ENCODE data around the gene ZNF622.
"Not testable (repeated sequence)": the region's sequence is repeated elsewhere in the genome, so short reads cannot be mapped to it uniquely, and the experiment has no call there.

ZNF622 gene

GRCh38 chr5:16480821-16481538, 15.4 kb upstream of the ZNF622 start:
- in situ Hi-C loops (cut with HindIII; ENCODE audit: low sequenced_read_pairs), result no loop called here

DNA sequence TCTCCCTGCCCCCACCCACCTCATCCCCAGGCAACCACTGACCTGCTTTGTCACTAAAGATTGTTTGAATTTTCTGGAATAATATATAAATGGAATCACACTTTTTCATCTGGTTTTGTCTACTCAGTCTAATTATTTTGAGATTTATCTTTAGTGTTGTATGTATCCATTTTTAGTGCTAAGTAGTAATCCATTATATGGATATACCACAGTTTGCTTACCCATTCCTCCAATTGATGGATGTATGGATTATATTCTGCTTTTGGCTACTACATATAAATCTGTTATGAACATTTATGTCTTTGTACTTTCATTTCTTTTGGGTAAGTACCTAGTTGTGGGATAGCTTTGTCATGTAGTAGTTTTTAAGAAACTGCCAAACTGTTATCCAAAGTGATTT, 14.5 kb upstream of the ZNF622 start:
- in situ Hi-C loops (cut with HindIII; ENCODE audit: low sequenced_read_pairs), result no loop called here

- in situ Hi-C loops (cut with HindIII; ENCODE audit: low sequenced_read_pairs), result no loop called here
Observed at GRCh38 chr5:16477541-16477940, 11.9 kb upstream of the ZNF622 start.

DNA sequence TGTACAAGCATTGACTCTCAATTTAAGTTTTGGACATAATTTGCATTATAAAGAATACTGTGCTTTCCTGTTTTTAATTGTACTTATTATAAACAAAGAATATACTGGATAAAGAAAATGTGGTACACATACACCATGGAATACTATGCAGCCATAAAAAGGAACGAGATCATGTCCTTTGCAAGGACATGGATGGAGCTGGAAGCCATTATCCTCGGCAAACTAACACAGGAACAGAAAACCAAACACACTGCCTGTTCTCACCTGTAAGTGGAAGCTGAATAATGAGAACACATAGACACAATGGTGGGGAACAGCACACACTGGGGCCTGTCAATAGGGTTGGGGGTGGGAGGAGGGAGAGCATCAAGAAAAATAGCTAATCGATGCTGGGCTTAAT, 10.8 kb upstream of the ZNF622 start:
- in situ Hi-C loops (cut with HindIII; ENCODE audit: low sequenced_read_pairs), result not testable (repeated sequence)

DNA sequence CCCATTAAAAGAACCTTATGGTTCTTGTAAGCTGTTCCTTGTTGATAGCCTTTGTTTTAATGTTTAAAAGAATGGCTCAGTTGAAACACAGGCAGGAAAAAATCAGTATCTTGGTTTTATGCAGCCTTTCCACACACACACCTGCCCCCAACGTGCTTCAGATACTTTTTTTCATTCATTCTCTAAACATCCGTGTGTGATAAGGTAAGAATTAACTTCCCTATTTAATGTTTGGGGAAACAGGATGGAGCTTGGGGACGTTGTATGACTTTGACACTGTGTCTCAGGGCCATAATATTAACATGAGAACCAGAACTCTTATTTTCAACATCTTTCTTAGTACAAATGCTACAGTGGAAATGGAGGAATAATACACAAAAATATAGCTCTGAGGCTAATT, 5.8 kb upstream of the ZNF622 start:
- in situ Hi-C loops (cut with HindIII; ENCODE audit: low sequenced_read_pairs), result loop anchor here (25.0 kb wide), 1 partner anchor 716 kb away; no protein-coding TSS in a partner anchor

- in situ Hi-C loops (cut with HindIII; ENCODE audit: low sequenced_read_pairs), result loop anchor here (25.0 kb wide), 1 partner anchor 720 kb away; no protein-coding TSS in a partner anchor
Observed at GRCh38 chr5:16467363-16468219, 2.0 kb upstream of the ZNF622 start.

- in situ Hi-C loops (cut with HindIII; ENCODE audit: low sequenced_read_pairs), result loop anchor here (25.0 kb wide), 1 partner anchor 722 kb away; no protein-coding TSS in a partner anchor
Observed at GRCh38 chr5:16464664-16465543, 696 bp downstream of the ZNF622 start.

DNA sequence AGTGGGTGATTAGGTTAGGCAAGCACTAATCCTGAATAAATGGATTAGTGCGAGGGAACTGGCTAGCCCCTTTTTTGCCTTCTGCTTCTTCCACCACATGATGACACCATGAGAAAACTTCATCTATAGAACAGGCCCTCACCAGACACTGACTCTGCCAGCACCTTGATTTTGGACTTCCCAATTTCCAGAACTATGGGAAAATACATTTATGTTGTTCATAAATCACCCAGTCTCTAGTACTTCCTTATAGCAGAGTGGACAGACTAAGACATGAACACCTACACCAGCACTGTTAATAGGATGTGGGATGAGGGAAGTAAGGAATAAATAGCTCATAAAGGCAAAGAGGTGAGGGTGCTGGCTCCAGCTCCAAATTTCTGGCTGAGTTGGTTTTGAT, 1.4 kb downstream of the ZNF622 start:
- in situ Hi-C loops (cut with HindIII; ENCODE audit: low sequenced_read_pairs), result loop anchor here (25.0 kb wide), 1 partner anchor 723 kb away; no protein-coding TSS in a partner anchor

- in situ Hi-C loops (cut with HindIII; ENCODE audit: low sequenced_read_pairs), result loop anchor here (25.0 kb wide), 1 partner anchor 726 kb away; no protein-coding TSS in a partner anchor
Observed at GRCh38 chr5:16461782-16462181, 3.8 kb downstream of the ZNF622 start.

- in situ Hi-C loops (cut with HindIII; ENCODE audit: low sequenced_read_pairs), result loop anchor here (25.0 kb wide), 1 partner anchor 726 kb away; no protein-coding TSS in a partner anchor
Observed at GRCh38 chr5:16461026-16461425, 4.6 kb downstream of the ZNF622 start.

DNA sequence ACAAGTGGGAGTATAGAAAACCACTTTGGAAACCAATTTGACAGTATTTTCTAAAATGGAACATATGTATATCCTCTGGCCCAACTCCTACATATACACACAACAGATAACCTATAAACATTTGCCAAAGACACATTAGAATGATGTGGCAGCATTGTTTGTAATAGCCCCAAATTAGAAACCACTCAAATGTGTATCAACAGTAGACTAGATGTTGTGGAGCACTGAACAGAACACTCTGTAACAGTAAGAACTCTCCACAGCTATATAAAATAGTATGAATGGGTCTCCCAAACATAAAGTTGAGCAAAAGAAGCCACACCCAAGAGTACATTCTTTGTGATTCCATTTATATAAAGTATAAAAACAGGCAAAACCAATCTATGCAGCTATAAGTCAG, 6.1 kb downstream of the ZNF622 start:
- in situ Hi-C loops (cut with HindIII; ENCODE audit: low sequenced_read_pairs), result loop anchor here (10.0 to 25.0 kb wide), 2 partner anchors 55 to 728 kb away; no protein-coding TSS in a partner anchor

DNA sequence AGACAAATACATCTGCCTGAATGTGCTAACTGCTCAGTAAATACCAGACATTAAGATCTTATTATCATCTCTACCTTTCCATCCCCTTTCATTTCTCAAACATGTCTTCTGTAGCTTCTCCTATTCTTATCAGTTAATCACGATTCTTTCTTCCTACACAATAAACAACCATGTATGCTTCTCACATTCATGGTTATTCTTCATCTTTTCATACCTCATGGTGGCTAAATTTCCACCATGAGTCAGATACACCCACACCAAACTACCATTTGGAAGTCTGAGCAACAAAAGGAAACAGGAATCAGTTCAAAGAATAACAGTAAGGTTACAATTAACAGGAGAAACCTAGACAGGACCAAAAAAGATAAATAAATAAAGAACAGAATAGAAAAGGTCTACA, 7.7 kb downstream of the ZNF622 start:
- in situ Hi-C loops (cut with HindIII; ENCODE audit: low sequenced_read_pairs), result loop anchor here (10.0 to 25.0 kb wide), 2 partner anchors 53 to 729 kb away; no protein-coding TSS in a partner anchor

DNA sequence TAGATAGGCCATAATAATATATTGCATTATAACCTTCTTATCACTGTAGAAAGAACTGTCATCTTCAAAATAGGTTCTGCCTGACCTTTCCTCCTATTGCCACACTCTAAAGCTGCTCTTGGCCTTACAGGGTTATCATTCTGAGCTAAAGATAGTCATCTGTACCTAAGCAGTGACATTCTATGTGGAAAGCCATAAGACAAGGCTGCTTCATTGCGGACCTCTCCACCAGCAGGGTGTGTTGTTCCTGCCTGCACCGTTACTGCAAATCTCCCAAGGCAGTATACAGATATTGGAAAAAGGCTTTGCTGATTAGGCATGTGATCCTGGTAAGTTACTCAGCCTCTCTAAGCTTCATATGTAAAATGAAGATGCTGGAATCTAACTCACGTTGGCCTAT, 8.1 kb downstream of the ZNF622 start:
- in situ Hi-C loops (cut with HindIII; ENCODE audit: low sequenced_read_pairs), result loop anchor here (10.0 to 25.0 kb wide), 2 partner anchors 53 to 730 kb away; no protein-coding TSS in a partner anchor

DNA sequence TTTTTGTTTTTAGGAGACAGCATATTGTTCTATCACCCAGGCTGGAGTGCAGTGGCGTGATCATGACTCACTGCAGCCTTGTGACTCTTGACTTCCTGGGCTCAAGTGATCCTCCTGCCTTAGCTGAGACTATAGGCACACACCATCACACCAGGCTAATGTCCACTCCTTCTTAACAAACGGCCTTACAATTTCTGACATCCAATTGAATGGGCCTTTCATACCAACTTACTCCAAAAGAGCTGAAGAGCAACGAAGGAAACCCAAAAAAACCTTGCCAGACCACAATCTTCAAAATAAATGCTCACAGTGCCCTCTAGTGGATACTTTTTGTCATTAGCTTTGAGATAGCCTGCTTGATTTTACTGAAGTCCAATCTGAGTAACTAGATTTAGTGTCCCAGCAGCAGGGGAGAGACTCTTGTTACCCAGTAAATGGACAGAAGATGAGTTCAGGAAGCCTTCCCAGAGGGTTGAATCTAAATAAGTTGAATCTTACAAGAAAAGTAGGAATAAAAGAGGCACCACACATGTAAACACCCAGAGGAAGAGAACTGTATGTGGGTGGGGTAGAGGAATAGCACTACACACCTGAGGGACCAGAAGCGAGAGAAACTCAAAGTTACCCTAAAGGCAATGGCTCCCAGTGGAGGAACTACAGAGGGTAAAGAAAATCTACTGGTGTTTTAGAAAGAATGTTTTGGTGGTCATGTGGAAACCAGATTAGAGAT, 9.3 kb downstream of the ZNF622 start:
- in situ Hi-C loops (cut with HindIII; ENCODE audit: low sequenced_read_pairs), result loop anchor here (10.0 to 25.0 kb wide), 2 partner anchors 51 to 731 kb away; no protein-coding TSS in a partner anchor

GRCh38 chr5:16455668-16456067, 9.9 kb downstream of the ZNF622 start:
- in situ Hi-C loops (cut with HindIII; ENCODE audit: low sequenced_read_pairs), result loop anchor here (10.0 to 25.0 kb wide), 2 partner anchors 51 to 732 kb away; no protein-coding TSS in a partner anchor

DNA sequence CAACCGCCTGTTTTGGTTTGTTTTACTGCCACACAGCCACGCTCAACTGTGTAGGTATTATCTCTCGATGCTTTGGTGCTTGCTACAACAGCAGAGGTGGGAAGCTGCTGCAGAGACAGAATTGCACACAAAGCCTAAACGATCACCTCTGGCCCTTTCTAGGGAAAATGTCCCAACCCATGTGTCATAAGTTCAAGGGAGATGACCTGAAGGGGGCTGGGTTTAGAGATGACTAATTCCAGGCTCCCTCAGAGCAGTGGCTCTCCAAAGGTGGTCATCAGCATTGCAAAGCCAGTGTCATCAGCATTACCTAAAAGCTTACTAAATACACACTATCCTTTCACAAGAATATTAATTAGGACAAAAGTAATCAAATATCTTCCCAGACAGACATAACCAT, 10.9 kb downstream of the ZNF622 start:
- in situ Hi-C loops (cut with HindIII; ENCODE audit: low sequenced_read_pairs), result loop anchor here (10.0 to 25.0 kb wide), 2 partner anchors 50 to 733 kb away; no protein-coding TSS in a partner anchor

- in situ Hi-C loops (cut with HindIII; ENCODE audit: low sequenced_read_pairs), result loop anchor here (10.0 to 25.0 kb wide), 2 partner anchors 49 to 734 kb away; no protein-coding TSS in a partner anchor
Observed at GRCh38 chr5:16453609-16454008, 12.0 kb downstream of the ZNF622 start.

GRCh38 chr5:16450163-16450562, 15.4 kb downstream of the ZNF622 start:
- in situ Hi-C loops (cut with HindIII; ENCODE audit: low sequenced_read_pairs), result loop anchor here (10.0 to 25.0 kb wide), 2 partner anchors 45 to 737 kb away; no protein-coding TSS in a partner anchor

GRCh38 chr5:16446993-16447392, 18.6 kb downstream of the ZNF622 start:
- in situ Hi-C loops (cut with HindIII; ENCODE audit: low sequenced_read_pairs), result no loop called here
